HUDEP-2 (cell line): ENCODE data around the gene C6orf89.

Experiments
- DNase-seq, 76 experiments: peaks; one replicate each; lab custom pipeline; 2025; ENCODE audit not compliant: unreplicated experiment in 76 of 76; lab: John Stamatoyannopoulos, UW

Gene C6orf89

DNA sequence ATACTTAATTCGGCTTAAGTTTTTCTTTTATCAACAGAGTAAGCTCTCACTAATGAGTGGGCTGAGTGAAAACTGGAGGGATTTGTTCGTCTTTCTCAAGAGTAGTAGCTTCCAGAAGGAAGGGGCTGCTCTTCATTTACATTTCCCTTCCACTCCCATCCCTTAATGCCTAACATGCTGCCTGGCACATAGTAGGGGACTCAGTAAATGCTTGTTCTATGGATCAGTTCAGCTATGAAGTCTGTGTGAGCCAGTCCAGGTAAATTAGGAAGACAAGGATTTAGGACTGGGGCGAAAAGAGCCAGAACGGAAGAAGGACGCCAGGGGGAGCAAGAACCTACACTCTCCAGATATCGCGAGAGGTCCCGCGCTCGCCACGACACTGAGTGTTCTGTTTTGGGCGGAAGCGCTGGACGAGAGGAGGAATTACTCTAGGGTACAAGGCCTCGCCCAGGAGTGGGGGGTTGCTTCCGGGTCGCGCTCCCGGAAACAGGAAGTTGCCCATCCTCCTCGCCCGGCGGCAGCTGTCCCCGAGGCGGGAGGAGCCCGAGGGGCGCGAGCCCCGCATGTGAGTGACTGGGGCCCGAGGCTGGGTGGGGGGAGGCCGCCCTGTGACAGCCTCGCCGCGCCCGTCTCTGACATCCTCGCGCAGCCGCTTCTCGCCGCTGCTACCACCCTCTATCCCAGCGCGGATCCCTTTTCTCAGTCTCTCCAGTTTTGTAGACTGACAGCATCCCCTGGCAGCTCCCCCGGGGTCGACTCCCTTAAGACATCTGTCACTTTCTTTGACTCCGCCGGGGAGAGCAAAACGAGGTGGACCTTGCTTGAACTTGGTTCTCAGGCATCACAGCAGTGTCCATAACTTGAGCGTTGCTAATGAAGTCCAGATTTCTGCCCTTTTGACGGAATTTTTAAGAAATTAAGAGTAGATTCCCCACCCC is at the start of gene C6orf89:
Gene C6orf89, plus strand, starts transcription at position 492 of the 941 bp plus-strand sequence. CDS start 13,493 bp downstream, outside the sequence.
- DNase-seq: peak in 74 of 76 experiments; percentile 80 to 99 (median 99)

DNA sequence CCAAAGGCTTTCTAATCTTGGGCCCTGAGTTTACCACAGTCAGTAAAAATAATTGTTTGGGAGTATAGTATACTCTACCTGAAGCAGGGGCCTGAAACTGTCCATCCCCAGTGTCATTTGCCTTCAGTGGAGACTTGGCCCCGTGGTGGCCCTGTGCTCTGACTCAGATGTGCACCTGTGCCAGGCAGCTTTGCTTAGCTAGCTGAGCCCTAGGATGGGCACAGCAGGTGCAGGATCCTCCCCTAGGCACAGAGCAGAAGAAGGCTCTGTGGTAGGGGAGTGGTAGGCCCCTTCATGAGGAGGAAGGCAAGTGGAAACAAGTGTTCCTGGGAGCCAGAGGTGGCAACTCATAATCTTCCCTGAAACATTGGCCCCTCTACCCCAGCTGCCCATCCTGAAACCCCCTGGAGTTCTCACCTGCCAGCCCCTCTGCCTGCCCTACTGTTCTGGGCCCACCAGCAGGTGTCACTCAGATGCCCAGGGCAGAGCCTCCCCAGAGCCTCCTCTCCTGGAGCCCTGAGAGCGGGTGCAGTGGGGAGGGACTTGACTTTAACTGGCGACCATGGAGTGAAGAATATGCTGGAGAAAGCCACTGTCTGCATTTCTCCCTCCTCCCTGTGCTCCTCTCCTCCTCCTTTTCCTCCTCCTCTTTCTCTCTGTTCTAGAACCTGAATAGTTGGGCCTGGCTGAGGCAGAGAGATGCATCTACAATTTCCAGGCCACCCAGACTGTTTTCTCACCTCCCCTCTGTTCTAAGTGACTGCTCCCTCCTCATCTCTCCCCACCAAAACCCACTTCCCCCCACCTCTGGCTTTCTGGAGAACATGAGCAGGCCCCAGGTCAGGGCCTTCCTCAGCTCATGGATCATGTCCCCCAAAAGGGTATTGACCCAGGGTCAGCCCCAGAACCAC is 49.4 kb upstream of the C6orf89 start:
- DNase-seq: peak in 2 of 76 experiments; percentile 16 to 28

DNA sequence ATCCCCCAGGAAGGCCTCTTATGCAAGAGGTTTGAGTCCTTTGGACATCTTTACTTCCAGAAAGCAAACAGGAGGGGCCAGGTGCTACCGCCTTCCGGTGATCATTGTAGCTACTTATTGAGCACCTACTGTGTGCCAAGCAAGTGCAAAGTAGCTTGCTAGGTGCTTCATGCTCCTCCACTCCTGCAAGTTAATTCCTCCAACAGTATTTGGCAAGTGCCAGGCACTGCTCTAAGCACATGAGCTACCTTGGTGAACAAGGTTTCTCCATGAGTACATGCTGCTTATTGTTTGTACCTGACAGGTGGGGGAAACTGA is 48.8 kb upstream of the C6orf89 start:
- no peak for DNase-seq

DNA sequence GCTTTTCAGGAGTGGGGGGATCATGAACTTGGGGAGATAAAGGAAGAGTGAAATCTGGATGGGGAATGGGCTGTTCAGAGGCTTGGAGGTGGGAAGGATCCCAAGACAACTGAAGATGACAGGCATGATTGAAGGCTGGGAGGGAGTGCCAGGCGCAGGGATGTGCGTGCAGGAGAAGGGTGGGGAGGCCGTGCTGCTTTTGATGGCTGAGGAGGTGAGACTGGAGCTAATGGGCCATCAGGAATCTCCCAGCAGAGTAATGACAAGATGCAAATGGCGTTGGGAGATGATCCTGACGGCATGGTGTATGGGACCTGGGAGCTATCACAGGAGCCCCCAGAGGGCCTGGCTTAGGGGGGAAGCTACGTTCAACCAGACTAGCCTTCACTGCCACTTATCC is 48.1 kb upstream of the C6orf89 start:
- DNase-seq: no peak

- no peak for DNase-seq
Observed at GRCh38 chr6:36838896-36839748, 46.6 kb upstream of the C6orf89 start, which contains the start of gene CPNE5. Gene CPNE5 (minus strand): TSS chr6:36839444. CDS start chr6:36839377, 67 bp downstream.

GRCh38 chr6:36839749-36840431 is 45.9 kb upstream of the C6orf89 start:
- DNase-seq: peak in 14 of 76 experiments; percentile 19 to 34 (median 28)

GRCh38 chr6:36840432-36841403 is 45.0 kb upstream of the C6orf89 start:
- peak in 50 of 76 experiments; percentile 13 to 68 (median 42) for DNase-seq

GRCh38 chr6:36841756-36842155 is 44.0 kb upstream of the C6orf89 start:
- no peak for DNase-seq

- DNase-seq: no peak
Observed at GRCh38 chr6:36843170-36843569, 42.6 kb upstream of the C6orf89 start.

DNA sequence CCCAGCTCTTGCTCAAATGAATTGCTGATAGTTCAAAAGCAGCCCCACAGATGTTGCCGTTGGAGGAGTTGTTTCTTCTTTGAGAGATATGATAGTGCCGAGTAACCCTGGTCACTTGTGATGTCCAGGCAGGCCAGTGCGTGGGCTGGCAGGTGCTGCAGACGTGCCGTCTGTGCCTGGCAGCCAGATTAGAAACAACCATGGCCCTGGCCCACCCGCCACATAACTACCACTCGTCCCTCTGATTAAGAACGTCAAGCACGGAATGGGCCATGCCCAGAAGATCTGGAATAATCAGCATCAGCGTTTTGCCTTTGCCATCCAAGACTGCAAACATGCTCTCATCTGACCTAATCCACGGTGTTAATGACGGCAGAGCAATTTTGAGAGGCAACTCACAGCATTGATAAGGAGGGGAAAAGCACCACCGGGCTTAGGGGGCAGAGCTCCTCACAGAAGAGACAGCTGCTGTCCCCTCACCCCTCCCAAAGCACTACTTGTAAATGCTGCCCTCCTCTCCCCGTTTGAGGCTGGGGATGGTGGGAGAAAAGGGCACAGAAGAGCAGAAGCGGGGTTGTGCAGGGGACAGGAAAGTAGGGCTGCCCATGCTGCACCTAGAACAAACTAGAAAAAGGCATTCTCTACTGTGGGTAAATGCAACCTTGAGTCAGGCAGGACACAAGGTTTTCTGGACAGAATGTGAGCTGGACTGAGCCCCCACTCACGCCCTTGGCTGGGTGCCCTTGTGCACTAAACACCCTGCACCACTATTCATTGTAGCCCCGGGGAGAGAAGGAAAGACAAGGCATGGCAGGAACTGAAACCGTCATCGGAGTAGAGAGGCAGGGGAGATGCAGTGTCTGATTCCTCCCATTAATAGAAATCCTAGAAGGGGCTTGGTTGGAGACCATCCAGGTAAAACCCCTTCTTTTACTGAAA is 41.3 kb upstream of the C6orf89 start:
- DNase-seq: peak in 1 of 76 experiments; percentile 37

- no peak for DNase-seq
Observed at GRCh38 chr6:36845233-36845632, 40.5 kb upstream of the C6orf89 start.

DNA sequence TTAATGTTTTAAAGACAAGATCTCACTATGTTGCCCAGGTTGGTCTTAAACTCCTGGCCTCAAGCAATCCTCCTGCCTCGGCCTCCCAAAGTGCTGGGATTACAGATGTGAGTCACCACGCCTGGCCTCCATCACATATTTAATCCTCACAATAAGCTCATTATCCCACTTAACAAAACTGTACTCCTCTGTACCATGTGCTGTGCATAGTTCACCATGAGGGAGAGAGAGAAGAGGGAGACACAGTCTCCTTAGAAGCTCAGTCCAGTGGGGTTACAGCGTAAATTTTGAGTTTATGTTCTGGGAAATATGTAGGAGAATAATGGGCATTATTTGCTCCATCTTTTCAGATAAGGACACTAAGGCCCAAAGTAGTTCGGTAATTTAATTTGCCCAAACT is 38.6 kb upstream of the C6orf89 start:
- no peak for DNase-seq

- DNase-seq: no peak
Observed at GRCh38 chr6:36847991-36848390, 37.8 kb upstream of the C6orf89 start.

- peak in 75 of 76 experiments; percentile 47 to 98 (median 95) for DNase-seq
Observed at GRCh38 chr6:36848658-36849441, 36.9 kb upstream of the C6orf89 start.

- DNase-seq: no peak
Observed at GRCh38 chr6:36850021-36850420, 35.7 kb upstream of the C6orf89 start.

- peak in 51 of 76 experiments; percentile 22 to 80 (median 62) for DNase-seq
Observed at GRCh38 chr6:36851149-36851614, 34.6 kb upstream of the C6orf89 start.
